GM18909 (cell line): ENCODE data around the gene E4F1.
A peak's percentile ranks its signal among the peaks of the same experiment; 100 is the strongest.

ENCODE experiments used
- ATAC-seq: cut with Tn5 transposase; IDR thresholded peaks from one replicate; pipeline ENCODE4 v1.9.1; 2021; ENCODE audit warnings: mild to moderate bottlenecking; ENCODE audit not compliant: unreplicated experiment, poor library complexity

Gene E4F1

GRCh38 chr16:2223221-2223941 is at the start of gene E4F1:
E4F1 (plus strand) TSS chr16:2223591; CDS start chr16:2223614, 23 bp downstream.
- ATAC-seq: peak; percentile 95

DNA sequence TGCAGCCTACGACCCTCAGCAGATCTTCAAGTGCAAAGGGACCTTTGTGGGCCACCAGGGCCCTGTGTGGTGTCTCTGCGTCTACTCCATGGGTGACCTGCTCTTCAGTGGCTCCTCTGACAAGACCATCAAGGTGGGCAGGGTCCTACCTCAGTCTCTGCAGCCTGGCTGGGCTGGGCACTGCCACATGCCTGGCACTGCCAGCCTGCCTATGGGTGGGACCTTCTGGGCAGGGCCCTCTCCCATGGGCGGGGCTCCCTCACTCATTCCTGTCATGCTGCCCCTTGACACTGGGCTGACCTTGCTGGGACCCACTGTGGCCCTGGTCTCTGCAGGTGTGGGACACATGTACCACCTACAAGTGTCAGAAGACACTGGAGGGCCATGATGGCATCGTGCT is 49.5 kb upstream of the E4F1 start:
- no peak for ATAC-seq

GRCh38 chr16:2174396-2175131 is 48.8 kb upstream of the E4F1 start:
- no peak for ATAC-seq

- no peak for ATAC-seq
Observed at GRCh38 chr16:2175454-2175853, 47.9 kb upstream of the E4F1 start.

DNA sequence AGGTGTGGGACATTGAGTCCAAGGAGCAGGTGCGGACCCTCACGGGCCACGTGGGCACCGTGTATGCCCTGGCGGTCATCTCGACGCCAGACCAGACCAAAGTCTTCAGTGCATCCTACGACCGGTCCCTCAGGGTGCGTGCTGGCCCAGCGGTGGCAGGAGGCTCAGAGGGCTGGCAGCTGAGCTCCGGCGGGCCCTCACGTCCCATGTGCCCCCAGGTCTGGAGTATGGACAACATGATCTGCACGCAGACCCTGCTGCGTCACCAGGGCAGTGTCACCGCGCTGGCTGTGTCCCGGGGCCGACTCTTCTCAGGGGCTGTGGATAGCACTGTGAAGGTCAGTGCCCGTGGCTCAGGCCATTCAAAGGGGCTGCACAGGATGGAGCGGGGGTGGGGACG is 47.3 kb upstream of the E4F1 start:
- no peak for ATAC-seq

DNA sequence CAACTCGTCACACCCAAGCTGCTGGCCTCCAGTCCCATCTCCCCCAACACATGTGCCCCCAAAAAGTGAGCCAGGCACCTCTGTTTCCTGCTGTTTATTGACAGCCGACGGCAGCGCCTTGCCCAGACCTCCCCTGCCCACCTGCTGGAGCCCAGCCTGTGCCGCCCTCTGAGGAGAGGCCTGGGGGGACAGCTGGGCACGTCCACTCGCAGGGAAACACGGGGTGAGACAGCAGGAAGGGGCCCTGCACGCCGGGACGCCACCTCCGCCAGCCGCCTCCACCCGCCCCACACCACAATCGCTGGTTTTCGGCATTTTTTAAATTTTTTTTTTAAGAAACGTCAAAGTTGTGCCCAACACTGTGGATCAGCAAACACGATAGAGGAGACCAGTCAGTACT is 46.3 kb upstream of the E4F1 start:
- ATAC-seq: no peak

GRCh38 chr16:2177561-2177960 is 45.8 kb upstream of the E4F1 start:
- ATAC-seq: no peak

DNA sequence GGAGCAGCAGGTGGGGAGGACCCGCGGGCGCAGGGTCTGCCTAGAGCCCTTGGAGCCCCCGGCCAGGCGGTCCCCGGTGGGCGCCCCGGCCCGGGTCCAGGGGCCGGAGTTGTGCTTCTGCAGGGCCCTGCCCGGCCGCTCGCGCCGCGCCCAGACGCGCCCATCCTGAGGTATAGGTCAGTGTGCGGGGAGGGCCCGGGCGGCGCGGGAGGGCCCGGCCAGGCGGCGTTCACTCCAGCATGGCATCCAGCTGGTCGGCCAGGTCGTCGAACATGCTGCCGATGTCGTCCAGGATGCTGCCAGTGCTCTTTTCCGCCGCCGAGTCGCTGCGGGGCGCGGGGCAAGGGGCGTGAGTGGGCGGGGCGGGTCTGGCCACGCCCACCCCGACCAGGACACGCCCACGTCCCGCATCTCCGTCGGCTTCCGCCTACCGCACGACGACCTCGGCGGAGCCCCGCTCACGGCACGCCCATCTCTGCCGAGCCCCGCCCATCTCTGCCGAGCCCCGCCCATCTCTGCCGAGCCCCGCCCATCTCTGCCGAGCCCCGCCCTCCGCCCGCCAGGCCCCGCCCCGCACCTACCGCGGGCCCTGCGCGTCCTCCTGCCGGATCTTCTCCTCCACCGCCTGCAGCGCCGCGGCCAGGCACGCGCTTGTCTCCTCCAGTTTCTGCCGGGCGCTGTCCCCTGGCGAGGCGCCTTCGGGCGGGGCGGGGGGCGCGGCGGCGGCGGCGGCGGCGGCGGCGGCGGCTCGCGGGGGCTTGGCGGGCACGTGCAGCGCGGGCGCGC is 44.9 kb upstream of the E4F1 start:
- ATAC-seq: no peak

- ATAC-seq: no peak
Observed at GRCh38 chr16:2179107-2179501, 44.3 kb upstream of the E4F1 start.

GRCh38 chr16:2179576-2179975 is 43.8 kb upstream of the E4F1 start:
- ATAC-seq: no peak

DNA sequence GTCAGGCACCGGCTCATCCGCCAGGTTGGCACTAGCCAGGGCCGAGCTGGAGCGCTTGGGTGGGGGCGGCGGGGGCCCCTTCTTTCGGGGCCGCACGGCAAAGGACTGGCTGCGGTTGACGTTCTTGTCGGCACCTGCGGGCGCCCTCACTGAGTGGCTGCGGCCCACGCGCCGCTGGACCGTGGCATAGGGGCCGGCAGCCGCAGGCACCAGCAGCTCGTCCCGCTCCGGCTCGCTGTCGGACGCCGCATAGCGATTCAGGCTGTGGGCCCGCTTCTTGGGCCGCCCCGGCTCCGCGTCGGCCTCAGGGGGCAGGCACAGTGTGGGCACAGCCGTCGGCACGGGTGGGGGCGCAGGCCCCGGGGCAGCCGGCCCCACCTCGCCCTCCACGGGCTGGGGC is 42.9 kb upstream of the E4F1 start:
- ATAC-seq: no peak

GRCh38 chr16:2180962-2181923 is 42.1 kb upstream of the E4F1 start:
- ATAC-seq: no peak

DNA sequence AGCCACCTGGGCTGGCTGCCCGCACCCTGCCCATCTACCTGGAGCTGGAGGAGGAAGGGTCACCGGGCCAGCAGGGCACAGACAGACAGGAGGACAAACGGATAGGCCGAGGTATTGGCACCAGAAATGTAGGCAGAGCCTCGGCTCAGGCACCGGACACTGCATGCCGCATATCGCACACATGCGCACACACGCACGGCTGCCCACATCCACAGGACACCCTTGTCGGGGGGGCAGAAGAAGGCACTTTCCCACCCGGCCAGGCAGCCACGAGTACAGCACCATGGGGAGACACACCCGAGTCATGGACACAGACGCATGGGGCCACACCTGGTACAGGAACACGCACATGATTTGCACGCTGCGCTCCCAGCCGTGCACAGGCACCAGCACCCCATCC is 41.4 kb upstream of the E4F1 start:
- ATAC-seq: no peak

DNA sequence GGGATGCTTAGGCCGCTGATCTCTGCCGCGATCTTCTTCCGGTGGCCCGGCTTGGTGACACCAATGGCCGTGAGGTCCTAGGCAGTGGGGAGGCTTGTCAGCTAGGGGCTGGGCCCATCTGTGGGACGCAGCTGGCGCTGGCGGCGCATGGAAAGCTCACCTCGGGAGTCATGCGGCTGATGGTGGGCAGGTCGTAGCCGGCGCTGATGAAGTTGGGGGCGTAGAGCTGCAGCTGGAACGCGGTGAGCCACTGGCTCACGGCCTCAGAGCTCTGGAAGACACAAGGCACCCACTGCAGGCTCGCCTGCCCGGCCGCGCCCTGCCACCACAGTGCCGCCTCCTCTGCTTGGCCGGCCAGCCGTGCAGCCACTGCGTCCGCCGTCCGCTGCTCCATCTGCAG is 39.7 kb upstream of the E4F1 start:
- no peak for ATAC-seq

DNA sequence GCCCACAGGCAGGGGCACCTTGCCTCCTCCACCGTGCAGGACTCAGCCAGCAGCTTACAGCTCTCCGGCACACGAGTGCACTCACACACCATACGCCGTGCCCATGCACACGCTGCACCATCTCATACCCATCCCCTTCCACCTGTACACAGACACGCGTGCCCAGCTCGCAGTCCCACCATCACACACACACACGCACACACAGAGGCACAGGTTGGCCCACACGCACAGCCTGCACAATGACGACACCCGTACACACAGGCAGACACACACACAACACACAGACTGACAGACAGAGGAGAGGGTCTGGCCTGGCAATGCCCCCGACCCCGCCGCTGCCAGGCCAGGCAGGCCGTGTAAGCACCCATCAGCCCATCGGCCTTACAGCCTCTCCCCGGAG is 39.0 kb upstream of the E4F1 start:
- ATAC-seq: no peak

- no peak for ATAC-seq
Observed at GRCh38 chr16:2184962-2185361, 38.4 kb upstream of the E4F1 start.

- ATAC-seq: no peak
Observed at GRCh38 chr16:2186064-2186463, 37.3 kb upstream of the E4F1 start.

DNA sequence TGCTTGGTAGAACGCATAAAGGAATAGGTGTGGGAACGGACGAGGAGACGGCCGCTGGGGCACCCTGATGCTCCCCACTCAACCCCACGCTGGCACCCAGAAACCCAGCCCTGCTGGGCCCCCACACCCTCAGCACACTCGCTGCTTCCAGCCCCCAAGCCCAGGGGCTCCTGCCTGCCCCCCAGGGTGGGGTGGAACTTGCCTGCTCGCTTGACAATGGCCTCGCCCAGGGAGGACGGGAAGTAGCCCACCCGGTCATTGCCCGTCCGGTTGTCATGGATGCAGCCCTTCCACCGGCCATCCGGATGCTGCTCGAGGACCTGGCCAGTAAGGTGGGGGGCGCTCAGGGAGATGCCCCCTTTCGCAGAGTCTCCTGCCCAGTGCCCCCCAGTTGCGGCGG is 36.9 kb upstream of the E4F1 start:
- no peak for ATAC-seq

DNA sequence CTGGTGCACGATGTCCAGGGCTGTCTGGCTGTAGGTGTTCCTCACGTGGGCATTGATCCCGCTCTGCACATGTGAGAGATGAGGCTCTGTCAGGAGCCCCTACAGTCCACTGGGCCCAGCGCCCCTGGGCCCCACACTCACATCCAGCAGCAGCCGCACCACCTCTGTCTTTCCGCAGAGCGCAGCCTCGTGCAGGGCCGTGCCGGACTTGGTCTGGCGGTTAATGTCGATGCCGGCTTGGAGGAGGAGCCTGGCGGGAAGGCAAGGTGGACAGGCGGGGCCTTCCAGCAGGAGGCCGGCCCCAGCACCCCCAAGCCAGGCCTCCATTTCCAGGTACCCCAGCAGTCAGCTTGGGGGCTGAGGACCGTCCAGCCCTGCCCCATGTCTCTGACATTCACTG is 36.2 kb upstream of the E4F1 start:
- no peak for ATAC-seq

GRCh38 chr16:2188395-2188794 is 35.0 kb upstream of the E4F1 start:
- ATAC-seq: no peak
